Neural cell (in vitro differentiated cells): ENCODE data around the gene ID4. TPM values are rescaled to one million over a fixed set of nuclear protein-coding genes. Genes with fewer than 3 reads are reported as not detected.

Source experiments
- H2AFZ ChIP-seq: fragments of 200-600, 300-800 bp; sonication (generic), shearing (Covaris generic); 2 replicates; pipeline ENCODE4 v1.6.0; 2014; ENCODE audit warnings: low read depth, mild to moderate bottlenecking, antibody characterized with exemption, low read length, moderate library complexity
- H3F3A ChIP-seq: fragments of 200-600 bp; shearing (Covaris generic); 2 replicates; pipeline ENCODE4 v1.6.1; 2016; ENCODE audit warnings: mild to moderate bottlenecking, moderate library complexity, mixed read lengths, antibody characterized with exemption, low read length; ENCODE audit not compliant: insufficient read depth, poor library complexity, severe bottlenecking
- H3K27ac ChIP-seq: fragments of 200-600, 300-800 bp; sonication (generic), shearing (Covaris generic); 2 replicates; pipeline ENCODE4 v1.5.1; 2014; ENCODE audit warnings: mild to moderate bottlenecking, low read length, moderate library complexity
- H3K27me3 ChIP-seq: fragments of 300-800, 200-600 bp; sonication (generic), shearing (Covaris generic); 2 replicates; pipeline ENCODE4 v1.6.0; 2014; ENCODE audit warnings: mild to moderate bottlenecking, low read depth, low read length, moderate library complexity; ENCODE audit not compliant: insufficient read depth
- H3K36me3 ChIP-seq: fragments of 300-800, 200-600 bp; sonication (generic), shearing (Covaris generic); 2 replicates; pipeline ENCODE4 v1.5.1; 2014; ENCODE audit warnings: mild to moderate bottlenecking, antibody characterized with exemption, low read length, moderate library complexity; ENCODE audit not compliant: insufficient read depth
- H3K4me2 ChIP-seq: fragments of 300-800, 200-600 bp; sonication (generic), shearing (Covaris generic); 2 replicates; pipeline ENCODE4 v1.6.0; 2014; ENCODE audit warnings: mild to moderate bottlenecking, low read length
- H3K4me3 ChIP-seq: fragments of 300-800, 200-600 bp; sonication (generic), shearing (Covaris generic); 2 replicates; pipeline ENCODE4 v1.5.1; 2014; ENCODE audit warnings: mild to moderate bottlenecking, low read length, moderate library complexity
- H3K79me2 ChIP-seq: fragments of 200-600 bp; shearing (Covaris generic); replicated peaks from 2 replicates; pipeline ENCODE4 v1.6.0; 2014; ENCODE audit warnings: mild to moderate bottlenecking, low read length, moderate library complexity; ENCODE audit not compliant: insufficient read depth
- H3K9ac ChIP-seq: fragments of 300-800, 200-600 bp; sonication (generic), shearing (Covaris generic); 2 replicates; pipeline ENCODE4 v1.6.1; 2016; ENCODE audit warnings: mild to moderate bottlenecking, low read length, mixed read lengths
- H3K9me2 ChIP-seq: fragments of 200-600 bp; shearing (Covaris generic); 2 replicates; pipeline ENCODE4 v1.6.1; 2016; ENCODE audit warnings: mild to moderate bottlenecking, low read length, mixed read lengths; ENCODE audit not compliant: insufficient read depth
- H3K9me3 ChIP-seq: fragments of 200-600, 300-800 bp; sonication (generic), shearing (Covaris generic); 2 replicates; pipeline ENCODE4 v1.6.1; 2016; ENCODE audit warnings: mild to moderate bottlenecking, mixed run types, low read length, moderate library complexity, mixed read lengths
- H4K20me1 ChIP-seq: fragments of 200-600 bp; shearing (Covaris generic); 2 replicates; pipeline ENCODE4 v1.6.1; 2016; ENCODE audit warnings: mild to moderate bottlenecking, mixed run types; ENCODE audit not compliant: insufficient read depth
- CTCF ChIP-seq: fragments of 450-650 bp; IDR thresholded peaks from 2 replicates; pipeline ENCODE4 v1.5.1; 2014; ENCODE audit warnings: antibody characterized with exemption, mild to moderate bottlenecking, moderate library complexity; ENCODE audit not compliant: poor library complexity, severe bottlenecking
- EP300 ChIP-seq: fragments of 450-650 bp; conservative IDR thresholded peaks from 2 replicates; pipeline ENCODE4 v1.6.1; 2014; ENCODE audit warnings: antibody characterized with exemption, mild to moderate bottlenecking, moderate library complexity; ENCODE audit not compliant: poor library complexity, severe bottlenecking
- EZH2 ChIP-seq: fragments of 200-600, 300-800 bp; shearing (Covaris generic), sonication (generic); IDR thresholded peaks from 2 replicates; pipeline ENCODE4 v1.6.1; 2014; ENCODE audit warnings: antibody characterized with exemption, low read length, borderline replicate concordance, mild to moderate bottlenecking; ENCODE audit not compliant: insufficient read depth, poor library complexity, severe bottlenecking
- MXI1 ChIP-seq: fragments of 450-650 bp; conservative IDR thresholded peaks from 2 replicates; pipeline ENCODE4 v1.6.1; 2014; ENCODE audit warnings: antibody characterized with exemption, mild to moderate bottlenecking; ENCODE audit not compliant: poor library complexity, severe bottlenecking
- POLR2AphosphoS5 ChIP-seq: IDR thresholded peaks from 2 replicates; pipeline ENCODE4 v1.6.1; 2012
- RAD21 ChIP-seq: fragments of 450-650 bp; conservative IDR thresholded peaks from 2 replicates; pipeline ENCODE4 v1.6.1; 2014; ENCODE audit warnings: antibody characterized with exemption, mild to moderate bottlenecking, moderate library complexity
- REST ChIP-seq: IDR thresholded peaks from 2 replicates; pipeline ENCODE4 v1.6.1; 2012; ENCODE audit warnings: borderline replicate concordance
- SMC3 ChIP-seq: fragments of 450-650 bp; conservative IDR thresholded peaks from 2 replicates; pipeline ENCODE4 v1.6.1; 2014; ENCODE audit warnings: antibody characterized with exemption, mild to moderate bottlenecking, moderate library complexity; ENCODE audit not compliant: poor library complexity
- TAF1 ChIP-seq: IDR thresholded peaks from 2 replicates; pipeline ENCODE4 v1.6.1; 2012; ENCODE audit warnings: low read depth
- polyA plus RNA-seq: library from polyadenylated mRNA; depleted of rRNA; stranded (reverse); fragments of >200 nt; gene quantifications from 2 replicates; pipeline ENCODE4 v1.2.3, GENCODE V29; 2014

The ID4 gene
- polyA plus RNA-seq, 1 donor from 2014 or later: 506 TPM

- TF ChIP-seq REST: peak; percentile 84
- peak; percentile 81 for TF ChIP-seq TAF1
- peak; percentile 94 for TF ChIP-seq MXI1
- TF ChIP-seq EZH2: no peak
- peak; percentile 73 for TF ChIP-seq RAD21
- peak; percentile 85 for TF ChIP-seq POLR2AphosphoS5
- TF ChIP-seq CTCF: peak; percentile 38
- TF ChIP-seq EP300: peak; percentile 99
- peak; percentile 70 for TF ChIP-seq SMC3
- Histone ChIP-seq H3F3A (no peaks in the 10 kb centered on the region), H3K9me2 (no peaks in the 10 kb centered on the region), H2AFZ (peak overlapping the region; percentile 24), H3K27me3 (no peaks in the 10 kb centered on the region), H3K27ac (peak overlapping the region; percentile 98), H4K20me1 (no peaks in the 10 kb centered on the region), H3K4me3 (peak overlapping the region; percentile 89), H3K4me2 (peak overlapping the region; percentile 93), H3K9ac (peak overlapping the region; percentile 96), H3K36me3 (no peaks in the 10 kb centered on the region), H3K79me2 (peaks cover 18% of the 10 kb centered on the region), H3K9me3 (no peaks in the 10 kb centered on the region)
Observed at GRCh38 chr6:19804205-19805128, 32.7 kb upstream of the ID4 start.

- H4K20me1 ChIP-seq: no peaks in the 10 kb centered on the region
- H3K9me2 ChIP-seq: no peaks in the 10 kb centered on the region
- no peaks in the 10 kb centered on the region for H3K36me3 ChIP-seq
- peak overlapping the region; percentile 98 for H3K27ac ChIP-seq
- H3K4me2 ChIP-seq: peak overlapping the region; percentile 75
- TF ChIP-seq POLR2AphosphoS5 (no peak), RAD21 (no peak), SMC3 (no peak), REST (no peak), MXI1 (no peak), TAF1 (no peak), EZH2 (no peak), CTCF (no peak), EP300 (no peak)
- H3K9ac ChIP-seq: peak overlapping the region; percentile 96
- H3F3A ChIP-seq: no peaks in the 10 kb centered on the region
- no peaks in the 10 kb centered on the region for H3K9me3 ChIP-seq
- peak overlapping the region; percentile 7 for H2AFZ ChIP-seq
- peak overlapping the region; percentile 89 for H3K4me3 ChIP-seq
- H3K27me3 ChIP-seq: no peaks in the 10 kb centered on the region
- peaks cover 18% of the 10 kb centered on the region for H3K79me2 ChIP-seq
Observed at GRCh38 chr6:19805129-19805481, 32.1 kb upstream of the ID4 start.
